GM21390 (cell line): ENCODE data around the gene F12.
A peak's percentile ranks its signal among the peaks of the same experiment; 100 is the strongest.
"Not testable (repeated sequence)": the region's sequence is repeated elsewhere in the genome, so short reads cannot be mapped to it uniquely, and the experiment has no call there.

Source experiments
- ATAC-seq: cut with Tn5 transposase; IDR thresholded peaks from one replicate; pipeline ENCODE4 v1.9.1; 2021; ENCODE audit not compliant: unreplicated experiment

Gene F12

GRCh38 chr5:177417081-177417480 is 7.7 kb upstream of the F12 start:
- not testable (repeated sequence) for ATAC-seq

- no peak for ATAC-seq
Measured at GRCh38 chr5:177414481-177414880, 5.1 kb upstream of the F12 start.

GRCh38 chr5:177412603-177413233 is 3.4 kb upstream of the F12 start:
- peak; percentile 75 for ATAC-seq

GRCh38 chr5:177410575-177410974 is 1.2 kb upstream of the F12 start:
- ATAC-seq = no peak

- no peak for ATAC-seq
Measured at GRCh38 chr5:177405805-177406204, 3.6 kb downstream of the F12 start.

- no peak for ATAC-seq
Measured at GRCh38 chr5:177405312-177405711, 4.1 kb downstream of the F12 start.

- no peak for ATAC-seq
Measured at GRCh38 chr5:177404641-177405179, 4.7 kb downstream of the F12 start.

GRCh38 chr5:177403792-177404640 is 5.3 kb downstream of the F12 start:
- ATAC-seq = peak; percentile 84

GRCh38 chr5:177403102-177403791 is 6.1 kb downstream of the F12 start:
- ATAC-seq = peak; percentile 7

GRCh38 chr5:177402271-177403043 is 6.9 kb downstream of the F12 start:
- no peak for ATAC-seq

- no peak for ATAC-seq
Measured at GRCh38 chr5:177399997-177400868, 9.1 kb downstream of the F12 start, which contains the start of gene PFN3. PFN3 (minus strand) TSS chr5:177400661; CDS start chr5:177400576, 85 bp downstream.

GRCh38 chr5:177397875-177398390 is 11.4 kb downstream of the F12 start:
- no peak for ATAC-seq

GRCh38 chr5:177396807-177397206 is 12.6 kb downstream of the F12 start:
- ATAC-seq = no peak

GRCh38 chr5:177396078-177396477 is 13.3 kb downstream of the F12 start:
- no peak for ATAC-seq

- no peak for ATAC-seq
Measured at GRCh38 chr5:177393990-177394389, 15.4 kb downstream of the F12 start.

GRCh38 chr5:177393206-177393765 is 16.1 kb downstream of the F12 start:
- no peak for ATAC-seq

GRCh38 chr5:177392765-177393164 is 16.6 kb downstream of the F12 start:
- ATAC-seq = no peak

- peak; percentile 58 for ATAC-seq
Measured at GRCh38 chr5:177390363-177391300, 18.7 kb downstream of the F12 start.
